GM21619 (cell line): ENCODE measurements around the gene MMP23B.
"Not testable (repeated sequence)": the region's sequence is repeated elsewhere in the genome, so short reads cannot be mapped to it uniquely, and the experiment has no call there.

ENCODE experiments used
- ATAC-seq: cut with Tn5 transposase; IDR thresholded peaks from one replicate; pipeline ENCODE4 v1.9.1; 2021; ENCODE audit not compliant: unreplicated experiment

The MMP23B gene

GRCh38 chr1:1664318-1664717, 32.3 kb downstream of the MMP23B start:
- ATAC-seq = not testable (repeated sequence)

- no peak for ATAC-seq
Measured at GRCh38 chr1:1664941-1665814, 33.2 kb downstream of the MMP23B start.

- no peak for ATAC-seq
Measured at GRCh38 chr1:1665815-1666251, 33.9 kb downstream of the MMP23B start.

GRCh38 chr1:1666526-1666925, 34.6 kb downstream of the MMP23B start:
- ATAC-seq = no peak

GRCh38 chr1:1669468-1670440, 37.8 kb downstream of the MMP23B start:
- no peak for ATAC-seq

GRCh38 chr1:1670866-1671265, 38.9 kb downstream of the MMP23B start:
- no peak for ATAC-seq

GRCh38 chr1:1671365-1672119, 39.6 kb downstream of the MMP23B start:
- no peak for ATAC-seq

- ATAC-seq = no peak
Measured at GRCh38 chr1:1672181-1672965, 40.4 kb downstream of the MMP23B start.

GRCh38 chr1:1674806-1675205, 42.8 kb downstream of the MMP23B start:
- not testable (repeated sequence) for ATAC-seq

GRCh38 chr1:1675218-1675617, 43.2 kb downstream of the MMP23B start:
- ATAC-seq = not testable (repeated sequence)

GRCh38 chr1:1676087-1676486, 44.1 kb downstream of the MMP23B start:
- not testable (repeated sequence) for ATAC-seq

- ATAC-seq = peak; percentile 63
Measured at GRCh38 chr1:1677718-1678580, 46.0 kb downstream of the MMP23B start.

- no peak for ATAC-seq
Measured at GRCh38 chr1:1678581-1679380, 46.8 kb downstream of the MMP23B start.

- ATAC-seq = no peak
Measured at GRCh38 chr1:1680031-1680911, 48.3 kb downstream of the MMP23B start.

GRCh38 chr1:1680912-1681273, 48.9 kb downstream of the MMP23B start:
- ATAC-seq = no peak

- ATAC-seq = no peak
Measured at GRCh38 chr1:1683104-1683905, 51.3 kb downstream of the MMP23B start.
